GM12891 (cell line): ENCODE data around the gene LRRC70.
A peak's percentile ranks its signal among the peaks of the same experiment; 100 is the strongest.

Experiments used
- DNase-seq: peaks from one replicate; pipeline ENCODE4 v3.0.0; 2011; ENCODE audit warnings: low spot score; ENCODE audit not compliant: insufficient read length
- FAIRE-seq: peaks from 2 replicates; lab custom pipeline; 2011; peaks lifted over from hg19 to GRCh38; lab: Jason Lieb, UNC
- PAX5 ChIP-seq: IDR thresholded peaks from 2 replicates; pipeline ENCODE4 v1.6.1; 2011; ENCODE audit warnings: low read length, moderate library complexity, mild to moderate bottlenecking; ENCODE audit not compliant: insufficient read depth, severe bottlenecking
- POLR2A ChIP-seq: IDR thresholded peaks from 2 replicates; pipeline ENCODE4 v1.6.1; 2011; ENCODE audit warnings: low read depth, low read length, control low read depth
- POLR2AphosphoS5 ChIP-seq: IDR thresholded peaks from 2 replicates; pipeline ENCODE4 v1.6.1; 2011; ENCODE audit warnings: low read depth, low read length, control low read depth
- POU2F2 ChIP-seq: IDR thresholded peaks from 2 replicates; pipeline ENCODE4 v1.6.1; 2011; ENCODE audit warnings: low read depth, mild to moderate bottlenecking, control low read depth, low read length, moderate library complexity
- SPI1 ChIP-seq: IDR thresholded peaks from 2 replicates; pipeline ENCODE4 v1.6.1; 2011; ENCODE audit warnings: low read depth, low read length, control low read depth
- TAF1 ChIP-seq: IDR thresholded peaks from 2 replicates; pipeline ENCODE4 v1.6.1; 2011; ENCODE audit warnings: low read depth, low read length, control low read depth

LRRC70 gene

GRCh38 chr5:62569470-62569869 is 9.1 kb upstream of the LRRC70 start:
- no peak for FAIRE-seq
- TF ChIP-seq PAX5: no peak
- no peak for DNase-seq

GRCh38 chr5:62572918-62573514 is 5.6 kb upstream of the LRRC70 start:
- TF ChIP-seq PAX5 (no peak), TAF1 (no peak), SPI1 (no peak)
- DNase-seq (no peak), FAIRE-seq (no peak)

- FAIRE-seq (no peak), DNase-seq (no peak)
- TF ChIP-seq POLR2A: no peak
- TF ChIP-seq TAF1: no peak
- no peak for TF ChIP-seq POLR2AphosphoS5
- TF ChIP-seq POU2F2: no peak
- TF ChIP-seq SPI1: peak; percentile 67
- TF ChIP-seq PAX5: no peak
Observed at GRCh38 chr5:62574599-62574998, 4.0 kb upstream of the LRRC70 start.

- no peak for TF ChIP-seq POLR2AphosphoS5
- TF ChIP-seq PAX5: no peak
- no peak for TF ChIP-seq SPI1
- TF ChIP-seq POLR2A: no peak
- TF ChIP-seq TAF1: no peak
- TF ChIP-seq POU2F2: no peak
- FAIRE-seq: no peak
- DNase-seq: no peak
Observed at GRCh38 chr5:62575066-62575465, 3.6 kb upstream of the LRRC70 start.

GRCh38 chr5:62575489-62575888 is 3.1 kb upstream of the LRRC70 start:
- TF ChIP-seq TAF1 (no peak), SPI1 (no peak), POLR2AphosphoS5 (no peak), POU2F2 (no peak), PAX5 (no peak), POLR2A (no peak)
- peak; percentile 28 for FAIRE-seq
- DNase-seq: no peak

GRCh38 chr5:62576570-62577170 is 1.9 kb upstream of the LRRC70 start:
- FAIRE-seq (no peak), DNase-seq (no peak)
- TF ChIP-seq SPI1 (no peak), TAF1 (no peak), POLR2A (no peak), POU2F2 (no peak), POLR2AphosphoS5 (no peak), PAX5 (no peak)

- FAIRE-seq: no peak
- DNase-seq: no peak
- TF ChIP-seq TAF1 (no peak), POLR2A (no peak), PAX5 (no peak), POLR2AphosphoS5 (no peak)
Observed at GRCh38 chr5:62577488-62577887, 1.1 kb upstream of the LRRC70 start.

- TF ChIP-seq TAF1 (no peak), POLR2A (no peak), SPI1 (no peak)
- FAIRE-seq: no peak
- DNase-seq: no peak
Observed at GRCh38 chr5:62579761-62580160, 1.1 kb downstream of the LRRC70 start.

- FAIRE-seq (peak; percentile 64), DNase-seq (no peak)
- TF ChIP-seq POLR2AphosphoS5: no peak
- no peak for TF ChIP-seq POU2F2
- TF ChIP-seq PAX5: no peak
- no peak for TF ChIP-seq POLR2A
- no peak for TF ChIP-seq TAF1
- TF ChIP-seq SPI1: no peak
Observed at GRCh38 chr5:62581836-62582597, 3.4 kb downstream of the LRRC70 start.

GRCh38 chr5:62584391-62584790 is 5.8 kb downstream of the LRRC70 start:
- TF ChIP-seq POU2F2 (no peak), PAX5 (no peak), POLR2AphosphoS5 (no peak), SPI1 (no peak), TAF1 (no peak), POLR2A (no peak)
- FAIRE-seq (peak; percentile 48), DNase-seq (no peak)

- no peak for FAIRE-seq
- TF ChIP-seq TAF1 (no peak), SPI1 (no peak), POLR2AphosphoS5 (no peak), POU2F2 (no peak), PAX5 (no peak), POLR2A (no peak)
- no peak for DNase-seq
Observed at GRCh38 chr5:62585306-62585705, 6.7 kb downstream of the LRRC70 start.

GRCh38 chr5:62585751-62586150 is 7.1 kb downstream of the LRRC70 start:
- FAIRE-seq: no peak
- TF ChIP-seq POLR2A: no peak
- no peak for TF ChIP-seq POU2F2
- TF ChIP-seq TAF1: no peak
- TF ChIP-seq SPI1: no peak
- TF ChIP-seq PAX5: no peak
- no peak for TF ChIP-seq POLR2AphosphoS5

More at GRCh38 chr5:62585751-62586150, 7.1 kb downstream of the LRRC70 start:
- no peak for DNase-seq
